SK-N-SH (cell line): Measurements from ENCODE around the gene RNF166. TPM values are rescaled to one million over a fixed set of nuclear protein-coding genes. Genes with fewer than 3 reads are reported as not detected.

ENCODE experiments used
- CTCF ChIA-PET: fragments of 300-600, 350-600 bp; formaldehyde crosslinking; extraction: SDS; loops from one replicate; lab custom pipeline; 2021; lab: Yijun Ruan, JAX
- POLR2A ChIA-PET: fragments of 350-600 bp; sonication (Branson Sonifier 250); formaldehyde crosslinking; extraction: SDS; loops from one replicate; lab custom pipeline; 2020; ENCODE audit warnings: antibody characterized with exemption, inconsistent platforms; lab: Yijun Ruan, JAX
- DNase-seq: peaks from one replicate; pipeline ENCODE4 v3.0.0; 2012
- H2AFZ ChIP-seq: fragments of 200-600 bp; sonication (generic); 2 replicates; pipeline ENCODE4 v1.8.1; 2016; ENCODE audit warnings: antibody characterized with exemption, mild to moderate bottlenecking, low read depth
- H3F3A ChIP-seq: fragments of 200-600 bp; sonication (generic); replicated peaks from 2 replicates; pipeline ENCODE3; 2016; ENCODE audit warnings: antibody characterized with exemption, mild to moderate bottlenecking; ENCODE audit not compliant: insufficient read depth
- H3K27ac ChIP-seq, 2 experiments: fragments of 200-500 bp in 1 of 2; fragments of 200-600 bp in 1 of 2; sonication (Bioruptor generic) in 1 of 2; sonication (generic), shearing (Covaris generic) in 1 of 2; 2 replicates each; pipeline versions ENCODE4 v1.5.1 to v1.6.1; 2014 to 2016; ENCODE audit warnings: low read depth in 2 of 2, inconsistent platforms in 1 of 2, low read length in 1 of 2, mild to moderate bottlenecking in 1 of 2, mixed read lengths in 1 of 2
- H3K27me3 ChIP-seq: fragments of 200-600 bp; sonication (generic), shearing (Covaris generic); 2 replicates; pipeline ENCODE4 v1.6.1; 2016; ENCODE audit warnings: mixed run types; ENCODE audit not compliant: insufficient read depth
- H3K36me3 ChIP-seq, 2 experiments: fragments of 200-500 bp in 1 of 2; fragments of 200-600 bp in 1 of 2; sonication (Bioruptor generic) in 1 of 2; sonication (generic) in 1 of 2; replicated peaks in 1 of 2; 2 replicates each; pipeline versions ENCODE3 to v1.5.1; 2014 to 2016; ENCODE audit warnings: low read length in 1 of 2, mild to moderate bottlenecking in 1 of 2; ENCODE audit not compliant: insufficient read depth in 2 of 2, control insufficient read depth in 1 of 2
- H3K4me1 ChIP-seq, 2 experiments: fragments of 200-500 bp in 1 of 2; fragments of 200-600 bp in 1 of 2; sonication (Bioruptor generic) in 1 of 2; sonication (generic), shearing (Covaris generic) in 1 of 2; 2 replicates each; pipeline versions ENCODE4 v1.5.1 to v1.6.1; 2014 to 2016; ENCODE audit warnings: low read depth in 1 of 2, low read length in 1 of 2, mixed run types in 1 of 2; ENCODE audit not compliant: insufficient read depth in 2 of 2, control insufficient read depth in 1 of 2
- H3K4me2 ChIP-seq: fragments of 200-600 bp; sonication (generic), shearing (Covaris generic); 2 replicates; pipeline ENCODE4 v1.6.1; 2017; ENCODE audit warnings: mixed run types
- H3K4me3 ChIP-seq, 2 experiments: fragments of 200-500 bp in 1 of 2; fragments of 200-600 bp in 1 of 2; sonication (Bioruptor generic) in 1 of 2; sonication (generic), shearing (Covaris generic) in 1 of 2; 2 replicates each; pipeline versions ENCODE4 v1.5.1 to v1.8.1; 2014 to 2016; ENCODE audit warnings: low read depth in 2 of 2, inconsistent platforms in 1 of 2, low read length in 1 of 2, mild to moderate bottlenecking in 1 of 2, mixed read lengths in 1 of 2, moderate library complexity in 1 of 2
- H3K79me2 ChIP-seq: fragments of 200-600 bp; sonication (generic); 2 replicates; pipeline ENCODE4 v1.8.1; 2017; ENCODE audit warnings: mild to moderate bottlenecking; ENCODE audit not compliant: insufficient read depth
- H3K9ac ChIP-seq: fragments of 200-600 bp; sonication (generic); 2 replicates; pipeline ENCODE4 v1.6.1; 2017; ENCODE audit warnings: mixed run types
- H3K9me2 ChIP-seq: fragments of 200-600 bp; sonication (generic); 2 replicates; pipeline ENCODE4 v1.6.1; 2017; ENCODE audit warnings: mixed run types
- H3K9me3 ChIP-seq: fragments of 200-600 bp; sonication (generic); 2 replicates; pipeline ENCODE4 v1.6.1; 2017; ENCODE audit warnings: mixed run types, mild to moderate bottlenecking, moderate library complexity
- H4K20me1 ChIP-seq: fragments of 200-600 bp; sonication (generic); 2 replicates; pipeline ENCODE4 v1.6.1; 2017; ENCODE audit warnings: mild to moderate bottlenecking, mixed run types; ENCODE audit not compliant: insufficient read depth
- CHD2 ChIP-seq: fragments of 150-350 bp; IDR thresholded peaks from 2 replicates; pipeline ENCODE4 v1.6.1; 2018; ENCODE audit warnings: low read length; ENCODE audit not compliant: partially characterized antibody
- CTCF ChIP-seq: fragments of 200-600 bp; sonication (generic); IDR thresholded peaks from 2 replicates; pipeline ENCODE4 v1.6.1; 2017; ENCODE audit warnings: antibody characterized with exemption, mild to moderate bottlenecking, moderate library complexity
- FOSL2 ChIP-seq: IDR thresholded peaks from 2 replicates; pipeline ENCODE4 v1.4.0; 2012; ENCODE audit warnings: low read depth, mild to moderate bottlenecking, moderate library complexity, borderline replicate concordance
- MAX ChIP-seq: IDR thresholded peaks from 2 replicates; pipeline ENCODE4 v1.4.0; 2012; ENCODE audit warnings: low read depth
- MXI1 ChIP-seq: IDR thresholded peaks from 2 replicates; pipeline ENCODE4 v1.6.1; 2012; ENCODE audit warnings: mild to moderate bottlenecking, low read depth, low read length, improper control_type of control experiment
- PBX3 ChIP-seq: IDR thresholded peaks from 2 replicates; pipeline ENCODE4; 2012
- RAD21 ChIP-seq: IDR thresholded peaks from 2 replicates; pipeline ENCODE4 v1.6.1; 2012; ENCODE audit warnings: mild to moderate bottlenecking, low read length
- RCOR1 ChIP-seq: fragments of 150-350 bp; IDR thresholded peaks from 2 replicates; pipeline ENCODE4 v1.6.1; 2017; ENCODE audit warnings: antibody characterized with exemption, low read length
- RFX5 ChIP-seq: IDR thresholded peaks from 2 replicates; pipeline ENCODE4 v1.6.1; 2012; ENCODE audit warnings: mild to moderate bottlenecking, improper control_type of control experiment, low read length
- RXRA ChIP-seq: IDR thresholded peaks from 2 replicates; pipeline ENCODE4 v1.4.0; 2012; ENCODE audit warnings: low read depth, mild to moderate bottlenecking, borderline replicate concordance
- SMC3 ChIP-seq: IDR thresholded peaks from 2 replicates; pipeline ENCODE4 v1.6.1; 2012; ENCODE audit warnings: low read depth, low read length, improper control_type of control experiment
- USF2 ChIP-seq: fragments of 150-350 bp; IDR thresholded peaks from 2 replicates; pipeline ENCODE4 v1.6.1; 2017; ENCODE audit warnings: antibody characterized with exemption, low read length, low read depth, borderline replicate concordance
- ZBTB33 ChIP-seq: IDR thresholded peaks from 2 replicates; pipeline ENCODE4 v1.4.0; 2012; ENCODE audit warnings: low read depth, borderline replicate concordance
- WGBS: methylation state at CpG from one replicate; pipeline ENCODE4 v1.1.6; 2017; ENCODE audit warnings: low lambda C conversion rate; 5-methylcytosine and 5-hydroxymethylcytosine counted together
- polyA plus RNA-seq, 3 experiments: library from polyadenylated mRNA; depleted of rRNA; stranded (reverse); fragments of >200 nt; gene quantifications; 2 replicates each; pipeline ENCODE4 v1.2.3, GENCODE V29; 2012

RNF166 gene
- polyA plus RNA-seq, 1 of the 3 experiments (the other 2 are of a cell fraction) = 17.2 TPM

GRCh38 chr16:88672776-88673175 lies 33.4 kb downstream of the RNF166 start:
- Histone ChIP-seq H3K4me2 (no peak overlapping the region), H3K9me3 (no peaks in the 10 kb centered on the region), H3K27ac (no peak overlapping the region), H4K20me1 (no peaks in the 10 kb centered on the region), H3K79me2 (no peaks in the 10 kb centered on the region), H3K36me3 (peaks cover 0 to 3% of the 10 kb centered on the region in 2 experiments), H3K4me1 (no peaks in the 10 kb centered on the region), H3K27me3 (no peaks in the 10 kb centered on the region), H3K9me2 (no peaks in the 10 kb centered on the region), H3K9ac (no peak overlapping the region), H3K4me3 (no peak overlapping the region), H2AFZ (no peak overlapping the region), H3F3A (no peaks in the 10 kb centered on the region)
- ChIA-PET POLR2A (interaction anchor here (1.2 kb wide), 1 partner anchor 14 kb away, joined by 3 read pairs; the partner anchor contains the start of gene SNAI3), CTCF (interaction anchor here (1.0 to 2.7 kb wide), 4 partner anchors 9 to 25 kb away, joined by 4 to 12 read pairs (median 4); no protein-coding TSS in a partner anchor)
- WGBS = 73% methylated on average over 11 of the region's 11 CpGs
- peak; percentile 71 for DNase-seq
- TF ChIP-seq PBX3 (peak; percentile 32; the same call in 1 of the 2 replicates), CTCF (peak; percentile 39), RAD21 (peak; percentile 47), SMC3 (peak; percentile 24; the same call in 1 of the 2 replicates), RFX5 (no peak)

GRCh38 chr16:88671806-88672205 lies 34.4 kb downstream of the RNF166 start:
- Histone ChIP-seq H3K27ac (no peak overlapping the region), H3K4me2 (no peak overlapping the region), H3F3A (no peaks in the 10 kb centered on the region), H3K9me3 (no peaks in the 10 kb centered on the region), H2AFZ (no peak overlapping the region), H3K4me1 (no peaks in the 10 kb centered on the region; a peak in 1 of 4 replicates), H3K27me3 (no peaks in the 10 kb centered on the region), H3K9ac (no peak overlapping the region), H3K79me2 (no peaks in the 10 kb centered on the region), H3K36me3 (peaks cover 0 to 3% of the 10 kb centered on the region in 2 experiments), H3K9me2 (no peaks in the 10 kb centered on the region), H4K20me1 (no peaks in the 10 kb centered on the region), H3K4me3 (no peak overlapping the region)
- no peak for DNase-seq
- TF ChIP-seq CHD2 (no peak), PBX3 (no peak), MXI1 (no peak), MAX (no peak), FOSL2 (no peak), RCOR1 (no peak), RXRA (no peak), RAD21 (no peak), USF2 (no peak), ZBTB33 (no peak)
- CTCF ChIA-PET = interaction anchor here (0.7 to 2.7 kb wide), 6 partner anchors 8 to 65 kb away, joined by 3 to 12 read pairs (median 4); no protein-coding TSS in a partner anchor
- POLR2A ChIA-PET = interaction anchor here (0.7 kb wide), 1 partner anchor 40 kb away, joined by 4 read pairs; no protein-coding TSS in a partner anchor
- 85% methylated on average over 17 of the region's 23 CpGs for WGBS
